Right cardiac atrium (tissue), 5 donors: ENCODE data around the gene POPDC3. TPM values are rescaled to one million over a fixed set of nuclear protein-coding genes. Genes with fewer than 3 reads are reported as not detected.
A peak's percentile ranks its signal among the peaks of the same experiment; 100 is the strongest.

Source experiments
- ATAC-seq, 2 donors: fragments of 200-7000 bp; cut with Tn5 transposase; one replicate each; pipeline versions ENCODE4 v1.8.0 to v1.9.1; 2020; ENCODE audit warnings: moderate library complexity in 2 of 2, mild to moderate bottlenecking in 1 of 2
- DNase-seq, 3 donors: peaks; one replicate each; pipeline ENCODE4 v3.0.0-alpha.2; 2020
- H3K27ac ChIP-seq: one replicate; pipeline ENCODE4 v1.5.1; 2013; ENCODE audit warnings: mild to moderate bottlenecking, low read length, control low read depth, moderate library complexity
- H3K27me3 ChIP-seq: one replicate; pipeline ENCODE4 v1.6.1; 2013; ENCODE audit not compliant: control insufficient read depth, insufficient read depth
- H3K4me1 ChIP-seq: one replicate; pipeline ENCODE4 v1.6.1; 2013; ENCODE audit warnings: low read length; ENCODE audit not compliant: control insufficient read depth, insufficient read depth
- H3K4me3 ChIP-seq: one replicate; pipeline ENCODE4 v1.5.1; 2013; ENCODE audit warnings: low read length, control low read depth
- H3K9me3 ChIP-seq: one replicate; pipeline ENCODE4 v1.6.1; 2013; ENCODE audit warnings: low read length; ENCODE audit not compliant: control insufficient read depth
- WGBS: extraction: QIAGEN DNeasy Blood & Tissue Kit; methylation state at CpG from one replicate; pipeline ENCODE4 v1.1.7; 2013; 5-methylcytosine and 5-hydroxymethylcytosine counted together
- intact Hi-C, 4 donors: fragments of 100-400 bp; cut with DNase I; formaldehyde crosslinking; loops; one replicate each; pipeline versions ENCODE4 v1.11.0 to v1.14.0; 2022 to 2023
- polyA plus RNA-seq: library from polyadenylated mRNA; stranded (reverse); fragments of 200-250 nt; gene quantifications from one replicate; pipeline ENCODE4 v1.2.3, GENCODE V29; 2013
- total RNA-seq, 4 donors: library from RNA; stranded (reverse); fragmentation: NEBNext Ultra II Directional; extraction: Animal tissue kit (Norgen Biotek cat#: 25700); gene quantifications; one replicate each; pipeline ENCODE4 v1.2.1, GENCODE V29; 2021
- donor health status: healthy with polysubstance abuse.
- donor health status: DM: no; HTN: yes; CAD: no.
- donor health status: DM: no; HTN: no; CAD: no.
- donor health status: DM: no; HTN: yes; CAD: no; lungs with severe emphysema.
- donor health status: DM: yes; HTN: yes; CAD: no.

POPDC3 gene
- total and polyA plus RNA-seq, 5 donors = 31.6 to 53.2 (median 48.2) TPM

GRCh38 chr6:105151644-105152043 is 28.2 kb downstream of the POPDC3 start:
- Histone ChIP-seq H3K27ac (no peak overlapping the region), H3K9me3 (no peaks in the 10 kb centered on the region), H3K27me3 (no peaks in the 10 kb centered on the region), H3K4me1 (no peaks in the 10 kb centered on the region), H3K4me3 (no peak overlapping the region)
- no peak for ATAC-seq
- intact Hi-C loops = no loop called here
- no peak for DNase-seq

- Histone ChIP-seq H3K9me3 (no peaks in the 10 kb centered on the region), H3K4me1 (no peaks in the 10 kb centered on the region), H3K27ac (no peak overlapping the region), H3K27me3 (no peaks in the 10 kb centered on the region), H3K4me3 (no peak overlapping the region)
- DNase-seq (no peak), ATAC-seq (no peak)
- intact Hi-C loops = loop anchor here in 1 of 4 donors (10.0 kb wide), 1 partner anchor 227 kb away; no protein-coding TSS in a partner anchor
- 91% methylated on average over 2 of the region's 2 CpGs for WGBS
These were observed 41.7 kb downstream of the POPDC3 start for GRCh38 chr6:105138141-105138540.

- H3K4me1 ChIP-seq = no peaks in the 10 kb centered on the region
- peak overlapping the region; percentile 78 for H3K4me3 ChIP-seq
- ATAC-seq (peak in 1 of 2 donors; percentile 26), DNase-seq (peak; percentile 28 to 60 (median 57))
- H3K9me3 ChIP-seq = no peaks in the 10 kb centered on the region
- no peaks in the 10 kb centered on the region for H3K27me3 ChIP-seq
- 2% methylated on average over 32 of the region's 32 CpGs for WGBS
- peak overlapping the region; percentile 46 for H3K27ac ChIP-seq
- intact Hi-C loops = loop anchor here in 1 of 4 donors (10.0 kb wide), 1 partner anchor 227 kb away; no protein-coding TSS in a partner anchor
These were observed 42.4 kb downstream of the POPDC3 start for GRCh38 chr6:105137388-105137787.

GRCh38 chr6:105136431-105137350 is 43.1 kb downstream of the POPDC3 start:
- peak overlapping the region; percentile 79 for H3K27ac ChIP-seq
- H3K4me3 ChIP-seq = peak overlapping the region; percentile 78
- no peaks in the 10 kb centered on the region for H3K27me3 ChIP-seq
- DNase-seq (peak; percentile 67 to 86 (median 86)), ATAC-seq (peak; percentile 88 to 90)
- intact Hi-C loops = loop anchor here in 1 of 4 donors (10.0 kb wide), 1 partner anchor 228 kb away; no protein-coding TSS in a partner anchor
- WGBS = under 1% methylated on average over 122 of the region's 122 CpGs
- H3K9me3 ChIP-seq = no peaks in the 10 kb centered on the region
- H3K4me1 ChIP-seq = no peaks in the 10 kb centered on the region

- WGBS = 5% methylated on average over 24 of the region's 24 CpGs
- no peaks in the 10 kb centered on the region for H3K27me3 ChIP-seq
These were observed 43.8 kb downstream of the POPDC3 start for GRCh38 chr6:105135907-105136430.

GRCh38 chr6:105135056-105135455 is 44.8 kb downstream of the POPDC3 start:
- 60% methylated on average over 4 of the region's 4 CpGs for WGBS
- Histone ChIP-seq H3K4me3 (peak overlapping the region; percentile 2), H3K4me1 (no peaks in the 10 kb centered on the region), H3K27me3 (no peaks in the 10 kb centered on the region), H3K27ac (no peak overlapping the region), H3K9me3 (no peaks in the 10 kb centered on the region)
- no peak for DNase-seq
- ATAC-seq = peak in 1 of 2 donors; percentile 21
- intact Hi-C loops = loop anchor here in 1 of 4 donors (10.0 kb wide), 1 partner anchor 230 kb away; no protein-coding TSS in a partner anchor

More at GRCh38 chr6:105135907-105136430, 43.8 kb downstream of the POPDC3 start:
- Histone ChIP-seq H3K4me3 (peak overlapping the region; percentile 78), H3K4me1 (no peaks in the 10 kb centered on the region), H3K9me3 (no peaks in the 10 kb centered on the region), H3K27ac (no peak overlapping the region)
- intact Hi-C loops = loop anchor here in 1 of 4 donors (10.0 kb wide), 1 partner anchor 229 kb away; no protein-coding TSS in a partner anchor
- ATAC-seq (no peak), DNase-seq (no peak)

GRCh38 chr6:105122717-105123116 is 57.1 kb downstream of the POPDC3 start:
- H3K27me3 ChIP-seq = no peaks in the 10 kb centered on the region
- H3K27ac ChIP-seq = no peak overlapping the region
- H3K4me1 ChIP-seq = no peaks in the 10 kb centered on the region
- no peaks in the 10 kb centered on the region for H3K9me3 ChIP-seq
- no peak overlapping the region for H3K4me3 ChIP-seq
- ATAC-seq (no peak), DNase-seq (no peak)
- 69% methylated on average over 6 of the region's 6 CpGs for WGBS
- intact Hi-C loops = no loop called here

GRCh38 chr6:105121981-105122380 is 57.8 kb downstream of the POPDC3 start:
- no peaks in the 10 kb centered on the region for H3K4me1 ChIP-seq
- no peak overlapping the region for H3K4me3 ChIP-seq
- intact Hi-C loops = no loop called here
- no peak for ATAC-seq
- no peak overlapping the region for H3K27ac ChIP-seq
- 74% methylated on average over 3 of the region's 3 CpGs for WGBS
- DNase-seq = no peak
- no peaks in the 10 kb centered on the region for H3K27me3 ChIP-seq
- H3K9me3 ChIP-seq = no peaks in the 10 kb centered on the region

GRCh38 chr6:105120570-105120969 is 59.2 kb downstream of the POPDC3 start:
- H3K9me3 ChIP-seq = no peaks in the 10 kb centered on the region
- no peaks in the 10 kb centered on the region for H3K27me3 ChIP-seq
- intact Hi-C loops = no loop called here
- ATAC-seq (no peak), DNase-seq (no peak)
- no peak overlapping the region for H3K27ac ChIP-seq
- WGBS = 87% methylated on average over 5 of the region's 5 CpGs
- no peak overlapping the region for H3K4me3 ChIP-seq
- H3K4me1 ChIP-seq = no peaks in the 10 kb centered on the region

GRCh38 chr6:105116150-105116549 is 63.7 kb downstream of the POPDC3 start:
- DNase-seq (no peak), ATAC-seq (no peak)
- no peak overlapping the region for H3K4me3 ChIP-seq
- no peaks in the 10 kb centered on the region for H3K27me3 ChIP-seq
- WGBS = 79% methylated on average over 5 of the region's 5 CpGs
- intact Hi-C loops = no loop called here
- no peaks in the 10 kb centered on the region for H3K4me1 ChIP-seq
- H3K9me3 ChIP-seq = no peaks in the 10 kb centered on the region
- H3K27ac ChIP-seq = no peak overlapping the region

GRCh38 chr6:105113422-105113821 is 66.4 kb downstream of the POPDC3 start:
- Histone ChIP-seq H3K27ac (peak overlapping the region; percentile 8), H3K27me3 (no peaks in the 10 kb centered on the region), H3K4me1 (no peaks in the 10 kb centered on the region), H3K9me3 (no peaks in the 10 kb centered on the region), H3K4me3 (no peak overlapping the region)
- no peak for DNase-seq
- intact Hi-C loops = no loop called here
- 52% methylated on average over 6 of the region's 6 CpGs for WGBS
- peak in 1 of 2 donors; percentile 55 for ATAC-seq
